Measurements from ENCODE around the gene MGAT3. TPM values are rescaled to one million over a fixed set of nuclear protein-coding genes. Genes with fewer than 3 reads are reported as not detected.

Gene MGAT3
- total and polyA plus RNA-seq, 9 of the 15 experiments (the other 6 are each of a cell fraction or from before 2014, with no cell fraction given) = 0.10 to 11.5 (median 4.6) TPM

DNA sequence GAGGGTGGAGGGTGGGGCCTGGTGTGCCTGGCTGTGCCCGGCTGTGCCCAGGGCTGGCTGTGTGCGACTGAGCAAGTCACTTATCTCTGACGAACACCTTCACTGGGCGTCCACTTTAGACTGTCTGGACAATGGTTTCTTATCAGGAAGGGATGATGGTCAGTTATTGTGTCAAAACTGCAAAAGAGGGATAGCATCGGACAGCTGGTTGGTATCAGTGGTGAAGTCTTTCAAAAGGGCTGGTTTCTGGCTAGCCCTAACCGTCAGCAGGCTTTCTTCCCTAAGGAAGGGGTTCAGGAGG lies 4.1 kb upstream of the MGAT3 start:
- POLR2A ChIA-PET = interaction anchor here (0.6 to 1.7 kb wide), 8 partner anchors 8 to 246 kb away, joined by 3 to 8 read pairs (median 4); partner anchors contain the start of gene RPL3
- TF ChIP-seq TAL1 (IDR thresholded peaks at IDR 0.05) (peak; percentile 92), KLF6 (CRISPR knock-in tag; IDR thresholded peaks at IDR 0.05; ENCODE audit: borderline replicate concordance) (no peak), CCNT2 (IDR thresholded peaks at IDR 0.05; ENCODE audit: borderline replicate concordance, extremely low read depth, insufficient read length, low read depth, low read length) (peak; percentile 86), TEAD4 (IDR thresholded peaks at IDR 0.05; ENCODE audit: low read length) (peak; percentile 93), TEAD4 (CRISPR knock-in tag; IDR thresholded peaks at IDR 0.05; ENCODE audit: borderline replicate concordance) (no peak), LEF1 (IDR thresholded peaks at IDR 0.05) (peak; percentile 59), MTA2 (IDR thresholded peaks at IDR 0.05; ENCODE audit: low read depth) (peak; percentile 90), NONO (IDR thresholded peaks at IDR 0.05; ENCODE audit: low read depth in 2 of 2, low read length in 1 of 2) (no peak), CBX3 (IDR thresholded peaks at IDR 0.05; ENCODE audit: borderline replicate concordance in 1 of 2, low read length in 2 of 2) (0 out of 3 replicates have a peak, but pooled peaks of 1 of the 2 experiments have one; percentile 21), HDAC1 (IDR thresholded peaks at IDR 0.05) (peak in 1 of 2 experiments; percentile 78; a peak in 2 of 4 replicates), MYC (IDR thresholded peaks at IDR 0.05; ENCODE audit: low read depth, low read length) (no peak), MYC (CRISPR knock-in tag; IDR thresholded peaks at IDR 0.05; ENCODE audit: borderline replicate concordance, low read depth) (no peak), BCOR (IDR thresholded peaks at IDR 0.05) (peak; percentile 61)
- TF ChIP-seq, protein P1, sequence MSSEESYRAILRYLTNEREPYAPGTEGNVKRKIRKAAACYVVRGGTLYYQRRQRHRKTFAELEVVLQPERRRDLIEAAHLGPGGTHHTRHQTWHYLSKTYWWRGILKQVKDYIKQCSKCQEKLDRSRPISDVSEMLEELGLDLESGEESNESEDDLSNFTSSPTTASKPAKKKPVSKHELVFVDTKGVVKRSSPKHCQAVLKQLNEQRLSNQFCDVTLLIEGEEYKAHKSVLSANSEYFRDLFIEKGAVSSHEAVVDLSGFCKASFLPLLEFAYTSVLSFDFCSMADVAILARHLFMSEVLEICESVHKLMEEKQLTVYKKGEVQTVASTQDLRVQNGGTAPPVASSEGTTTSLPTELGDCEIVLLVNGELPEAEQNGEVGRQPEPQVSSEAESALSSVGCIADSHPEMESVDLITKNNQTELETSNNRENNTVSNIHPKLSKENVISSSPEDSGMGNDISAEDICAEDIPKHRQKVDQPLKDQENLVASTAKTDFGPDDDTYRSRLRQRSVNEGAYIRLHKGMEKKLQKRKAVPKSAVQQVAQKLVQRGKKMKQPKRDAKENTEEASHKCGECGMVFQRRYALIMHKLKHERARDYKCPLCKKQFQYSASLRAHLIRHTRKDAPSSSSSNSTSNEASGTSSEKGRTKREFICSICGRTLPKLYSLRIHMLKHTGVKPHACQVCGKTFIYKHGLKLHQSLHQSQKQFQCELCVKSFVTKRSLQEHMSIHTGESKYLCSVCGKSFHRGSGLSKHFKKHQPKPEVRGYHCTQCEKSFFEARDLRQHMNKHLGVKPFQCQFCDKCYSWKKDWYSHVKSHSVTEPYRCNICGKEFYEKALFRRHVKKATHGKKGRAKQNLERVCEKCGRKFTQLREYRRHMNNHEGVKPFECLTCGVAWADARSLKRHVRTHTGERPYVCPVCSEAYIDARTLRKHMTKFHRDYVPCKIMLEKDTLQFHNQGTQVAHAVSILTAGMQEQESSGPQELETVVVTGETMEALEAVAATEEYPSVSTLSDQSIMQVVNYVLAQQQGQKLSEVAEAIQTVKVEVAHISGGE (CRISPR knock-in tag; IDR thresholded peaks at IDR 0.05) = peak in 1 of 3 experiments; percentile 74; a peak in 2 of 6 replicates
- TF ChIP-seq, protein P2, sequence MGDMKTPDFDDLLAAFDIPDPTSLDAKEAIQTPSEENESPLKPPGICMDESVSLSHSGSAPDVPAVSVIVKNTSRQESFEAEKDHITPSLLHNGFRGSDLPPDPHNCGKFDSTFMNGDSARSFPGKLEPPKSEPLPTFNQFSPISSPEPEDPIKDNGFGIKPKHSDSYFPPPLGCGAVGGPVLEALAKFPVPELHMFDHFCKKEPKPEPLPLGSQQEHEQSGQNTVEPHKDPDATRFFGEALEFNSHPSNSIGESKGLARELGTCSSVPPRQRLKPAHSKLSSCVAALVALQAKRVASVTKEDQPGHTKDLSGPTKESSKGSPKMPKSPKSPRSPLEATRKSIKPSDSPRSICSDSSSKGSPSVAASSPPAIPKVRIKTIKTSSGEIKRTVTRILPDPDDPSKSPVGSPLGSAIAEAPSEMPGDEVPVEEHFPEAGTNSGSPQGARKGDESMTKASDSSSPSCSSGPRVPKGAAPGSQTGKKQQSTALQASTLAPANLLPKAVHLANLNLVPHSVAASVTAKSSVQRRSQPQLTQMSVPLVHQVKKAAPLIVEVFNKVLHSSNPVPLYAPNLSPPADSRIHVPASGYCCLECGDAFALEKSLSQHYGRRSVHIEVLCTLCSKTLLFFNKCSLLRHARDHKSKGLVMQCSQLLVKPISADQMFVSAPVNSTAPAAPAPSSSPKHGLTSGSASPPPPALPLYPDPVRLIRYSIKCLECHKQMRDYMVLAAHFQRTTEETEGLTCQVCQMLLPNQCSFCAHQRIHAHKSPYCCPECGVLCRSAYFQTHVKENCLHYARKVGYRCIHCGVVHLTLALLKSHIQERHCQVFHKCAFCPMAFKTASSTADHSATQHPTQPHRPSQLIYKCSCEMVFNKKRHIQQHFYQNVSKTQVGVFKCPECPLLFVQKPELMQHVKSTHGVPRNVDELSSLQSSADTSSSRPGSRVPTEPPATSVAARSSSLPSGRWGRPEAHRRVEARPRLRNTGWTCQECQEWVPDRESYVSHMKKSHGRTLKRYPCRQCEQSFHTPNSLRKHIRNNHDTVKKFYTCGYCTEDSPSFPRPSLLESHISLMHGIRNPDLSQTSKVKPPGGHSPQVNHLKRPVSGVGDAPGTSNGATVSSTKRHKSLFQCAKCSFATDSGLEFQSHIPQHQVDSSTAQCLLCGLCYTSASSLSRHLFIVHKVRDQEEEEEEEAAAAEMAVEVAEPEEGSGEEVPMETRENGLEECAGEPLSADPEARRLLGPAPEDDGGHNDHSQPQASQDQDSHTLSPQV (IDR thresholded peaks at IDR 0.05) = peak; percentile 72; the same call in 1 of the 2 replicates

More for the DNA sequence above, 4.1 kb upstream of the MGAT3 start:
- intact Hi-C loops (cut with micrococcal nuclease) (no loop called here), in situ Hi-C loops (cut with MboI) (no loop called here)
- CTCF ChIA-PET (ENCODE audit: low intra/inter-chr PET ratio) = no interaction called here
- H3K79me2 ChIP-seq (ENCODE audit: control insufficient read depth, insufficient read depth, low read length) = 0 out of 3 replicates have a peak, but pooled peaks cover 2% of the 10 kb centered on the region
- DNase-seq (ENCODE audit: extremely low read depth in 1 of 4, low spot score in 3 of 4) (peak; percentile 52 to 80 (median 59)), ATAC-seq (peak; percentile 64), FAIRE-seq (peak; percentile 94)
- H2AFZ ChIP-seq (ENCODE audit: low read depth, low read length) = peak overlapping the region; percentile 65; the same call in 1 of the 2 replicates
- no peaks in the 10 kb centered on the region for H4K20me1 ChIP-seq (replicated peaks; ENCODE audit: control insufficient read depth, insufficient read depth, low read length)
- WGBS (ENCODE audit: insufficient coverage, low coverage, missing lambda C conversion rate) = 0% methylated on average over 6 of the region's 6 CpGs
- no peaks in the 10 kb centered on the region for H3K9me1 ChIP-seq (ENCODE audit: control insufficient read depth, insufficient read depth, low read length)
- no peaks in the 10 kb centered on the region for H3K9me3 ChIP-seq (replicated peaks; ENCODE audit: control insufficient read depth, insufficient read depth, low read depth, low read length)
- peak overlapping the region; percentile 52 for H3K4me2 ChIP-seq (ENCODE audit: insufficient read depth, low read length)
- no TSS peak for BruUV-seq (replicated peaks)
- no peaks in the 10 kb centered on the region for H3K36me3 ChIP-seq (ENCODE audit: control insufficient read depth, insufficient read depth, low read length)
- no peaks in the 10 kb centered on the region for H3K27me3 ChIP-seq (ENCODE audit: control insufficient read depth in 2 of 2, insufficient read depth in 2 of 2, low read length in 2 of 2)
- H3K27ac ChIP-seq (ENCODE audit: extremely low read depth, low read depth, low read length) = peak overlapping the region; percentile 63
- peak overlapping the region; percentile 31 to 43; a peak in 3 of 4 replicates for H3K9ac ChIP-seq (ENCODE audit: insufficient read depth in 1 of 2, low read depth in 2 of 2, low read length in 2 of 2)
- H3K4me1 ChIP-seq (replicated peaks in 1 of 2; ENCODE audit: control insufficient read depth in 2 of 2, insufficient read depth in 2 of 2, low read length in 2 of 2) = peaks cover 31 to 65% of the 10 kb centered on the region in 2 experiments; a peak in 4 of 5 replicates
- H3K4me3 ChIP-seq = no peak overlapping the region
